Activated T-helper 2 cell treated with anti-CD3 and anti-CD28 coated beads, Interferon-gamma antibody, Interleukin-2, Interleukin-4, amounts not matched to agents 10 μg/mL and 5 μg/mL and 100 μg/mL, durations not matched to agents 14 hours and 24 hours and 36 hours (primary cell): ENCODE results near the gene NR6A1. TPM values are rescaled to one million over a fixed set of nuclear protein-coding genes. Genes with fewer than 3 reads are reported as not detected.

ENCODE experiments used
- DNase-seq: peaks from one replicate; pipeline ENCODE4 v3.0.0; 2021; ENCODE audit warnings: low spot score
- H3K27ac Mint-ChIP-seq: one replicate; pipeline ENCODE4 v1.8.0; 2021; ENCODE audit warnings: mixed read lengths
- H3K27me3 Mint-ChIP-seq: one replicate; pipeline ENCODE4 v1.8.0; 2021; ENCODE audit warnings: low read depth, mixed read lengths
- H3K36me3 Mint-ChIP-seq: one replicate; pipeline ENCODE4 v1.8.0; 2021; ENCODE audit warnings: low read depth, mixed read lengths
- H3K4me1 Mint-ChIP-seq: one replicate; pipeline ENCODE4 v1.8.0; 2021; ENCODE audit warnings: low read depth, mixed read lengths
- H3K4me3 Mint-ChIP-seq: one replicate; pipeline ENCODE4 v1.8.0; 2021; ENCODE audit warnings: low read depth, mild to moderate bottlenecking, moderate library complexity, mixed read lengths
- H3K9me3 Mint-ChIP-seq: one replicate; pipeline ENCODE4 v1.8.0; 2021; ENCODE audit warnings: mixed read lengths
- intact Hi-C: fragments of 100-400 bp; cut with micrococcal nuclease; formaldehyde crosslinking; loops from one replicate; pipeline ENCODE4 v1.15.1; 2023
- total RNA-seq: library from RNA; stranded (reverse); gene quantifications from 2 replicates; pipeline ENCODE4 v1.2.3, GENCODE V29; 2022

The NR6A1 gene
- total RNA-seq, 1 donor from 2014 or later = 1.5 TPM

DNA sequence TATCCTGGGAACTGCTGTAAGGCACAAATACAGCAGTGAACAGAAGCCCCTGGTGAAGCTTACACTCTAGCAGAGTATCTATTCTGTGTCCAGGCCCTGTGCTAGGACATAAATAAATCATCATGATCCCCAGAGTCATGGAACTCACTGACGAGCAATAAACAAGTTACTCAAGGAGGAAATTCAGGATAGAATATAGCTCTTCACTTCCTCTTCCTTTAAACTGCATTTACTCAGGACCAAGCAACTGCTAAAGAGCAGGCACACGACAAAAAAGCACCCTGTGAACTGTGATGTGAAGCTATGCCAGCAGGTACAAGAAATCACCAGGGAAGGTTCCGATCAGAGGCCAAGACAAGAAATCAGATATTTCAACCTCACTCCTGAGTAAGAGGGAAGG is 216.1 kb downstream of the NR6A1 start:
- Mint-ChIP-seq H3K27me3 (no peaks in the 10 kb centered on the region), H3K9me3 (no peaks in the 10 kb centered on the region), H3K27ac (no peak overlapping the region), H3K4me1 (no peaks in the 10 kb centered on the region), H3K36me3 (no peaks in the 10 kb centered on the region), H3K4me3 (no peak overlapping the region)
- no peak for DNase-seq
- intact Hi-C loops = loop anchor here (10.0 kb wide), 1 partner anchor 160 kb away; no protein-coding TSS in a partner anchor

- H3K4me3 Mint-ChIP-seq = no peak overlapping the region
- H3K36me3 Mint-ChIP-seq = no peaks in the 10 kb centered on the region
- no peaks in the 10 kb centered on the region for H3K4me1 Mint-ChIP-seq
- intact Hi-C loops = loop anchor here (10.0 kb wide), 1 partner anchor 161 kb away; no protein-coding TSS in a partner anchor
- DNase-seq = no peak
- H3K9me3 Mint-ChIP-seq = no peaks in the 10 kb centered on the region
- no peaks in the 10 kb centered on the region for H3K27me3 Mint-ChIP-seq
- no peak overlapping the region for H3K27ac Mint-ChIP-seq
Observed at GRCh38 chr9:124553738-124554137, 217.4 kb downstream of the NR6A1 start.

DNA sequence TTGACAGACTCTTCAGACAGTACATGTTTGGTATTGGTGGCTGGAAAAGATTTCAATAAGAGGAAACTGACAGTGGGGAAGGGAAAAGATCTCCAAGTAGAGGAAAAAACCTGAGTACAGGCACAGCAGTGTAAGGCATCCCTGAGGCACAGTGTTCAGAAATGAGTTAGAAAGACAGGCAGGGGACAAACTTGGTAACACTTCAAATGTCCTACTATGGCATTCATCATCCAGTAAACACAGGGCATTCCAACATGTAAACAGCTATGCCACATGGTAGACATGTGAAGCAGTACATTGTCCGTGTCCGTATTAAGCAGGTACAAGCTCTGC is 218.9 kb downstream of the NR6A1 start:
- Mint-ChIP-seq H3K27ac (no peak overlapping the region), H3K4me3 (no peak overlapping the region), H3K4me1 (no peaks in the 10 kb centered on the region), H3K27me3 (peaks cover 6% of the 10 kb centered on the region), H3K36me3 (no peaks in the 10 kb centered on the region), H3K9me3 (no peaks in the 10 kb centered on the region)
- intact Hi-C loops = loop anchor here (10.0 kb wide), 1 partner anchor 163 kb away; no protein-coding TSS in a partner anchor
- DNase-seq = no peak

DNA sequence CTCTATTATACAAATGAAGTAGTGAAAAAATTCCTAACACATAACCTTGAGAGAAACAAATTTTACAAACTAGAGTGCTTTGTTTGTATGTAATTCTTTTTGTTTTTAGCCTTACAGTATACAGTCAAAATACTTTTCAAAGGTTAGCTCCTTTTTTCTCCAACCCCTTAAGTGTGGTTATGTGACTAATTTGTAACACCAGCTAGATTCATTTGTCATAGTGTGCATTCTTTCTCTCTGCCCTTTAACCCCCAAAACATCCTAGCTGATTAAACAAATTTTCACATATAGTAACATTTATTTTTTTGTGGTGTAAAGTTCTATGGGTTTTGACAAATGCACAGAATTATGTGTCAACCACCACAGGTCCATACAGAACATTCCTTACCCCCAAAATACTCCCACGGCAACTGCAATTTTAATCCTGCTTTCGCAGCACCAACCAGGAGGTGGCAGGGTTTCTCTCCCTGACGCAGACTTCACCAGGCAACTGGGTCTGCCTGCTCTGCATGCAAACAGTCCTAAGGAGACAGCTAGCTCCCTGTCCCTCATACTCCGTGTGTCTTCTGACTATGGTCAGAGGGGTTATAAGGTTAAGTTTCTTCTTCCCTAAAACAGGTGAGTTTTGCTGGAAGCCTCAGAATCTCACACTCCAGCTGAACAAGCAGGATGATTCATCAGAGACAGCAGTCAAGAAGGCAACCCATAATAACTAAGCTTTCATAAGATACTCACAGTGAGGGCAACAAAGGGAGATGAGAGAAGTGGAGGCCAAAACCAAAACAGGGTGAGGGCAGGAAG is 219.4 kb downstream of the NR6A1 start:
- DNase-seq = no peak
- Mint-ChIP-seq H3K4me1 (no peaks in the 10 kb centered on the region), H3K9me3 (no peaks in the 10 kb centered on the region), H3K4me3 (no peak overlapping the region), H3K36me3 (no peaks in the 10 kb centered on the region), H3K27me3 (peaks cover 10% of the 10 kb centered on the region), H3K27ac (no peak overlapping the region)
- intact Hi-C loops = loop anchor here (10.0 kb wide), 1 partner anchor 163 kb away; no protein-coding TSS in a partner anchor

DNA sequence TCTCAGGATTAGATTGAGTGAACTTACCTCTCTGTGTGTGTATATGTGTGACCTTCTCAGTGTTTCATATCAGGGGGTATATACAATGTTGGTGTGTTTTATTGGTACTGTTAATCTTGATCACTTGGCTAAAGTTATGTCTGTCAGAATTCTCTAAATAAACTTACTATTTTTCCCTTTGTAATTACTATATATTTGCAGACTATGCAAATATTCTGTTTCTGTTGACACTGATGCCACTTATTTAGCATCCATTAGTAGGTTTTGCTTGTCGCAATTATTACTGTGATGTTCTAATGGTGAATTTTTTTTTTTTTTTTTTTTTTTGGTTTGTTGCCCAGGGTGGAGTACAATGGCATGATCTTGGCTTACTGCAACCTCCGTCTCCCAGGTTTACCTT is 221.0 kb downstream of the NR6A1 start:
- no peaks in the 10 kb centered on the region for H3K4me1 Mint-ChIP-seq
- no peaks in the 10 kb centered on the region for H3K9me3 Mint-ChIP-seq

GRCh38 chr9:124549016-124549415 is 222.1 kb downstream of the NR6A1 start:
- Mint-ChIP-seq H3K27me3 (peaks cover 26% of the 10 kb centered on the region), H3K36me3 (no peaks in the 10 kb centered on the region)

More for the DNA sequence above, 221.0 kb downstream of the NR6A1 start:
- H3K36me3 Mint-ChIP-seq = no peaks in the 10 kb centered on the region
- DNase-seq = no peak
- intact Hi-C loops = loop anchor here (10.0 kb wide), 1 partner anchor 165 kb away; no protein-coding TSS in a partner anchor
- no peak overlapping the region for H3K4me3 Mint-ChIP-seq
- H3K27me3 Mint-ChIP-seq = peaks cover 19% of the 10 kb centered on the region
- no peak overlapping the region for H3K27ac Mint-ChIP-seq

DNA sequence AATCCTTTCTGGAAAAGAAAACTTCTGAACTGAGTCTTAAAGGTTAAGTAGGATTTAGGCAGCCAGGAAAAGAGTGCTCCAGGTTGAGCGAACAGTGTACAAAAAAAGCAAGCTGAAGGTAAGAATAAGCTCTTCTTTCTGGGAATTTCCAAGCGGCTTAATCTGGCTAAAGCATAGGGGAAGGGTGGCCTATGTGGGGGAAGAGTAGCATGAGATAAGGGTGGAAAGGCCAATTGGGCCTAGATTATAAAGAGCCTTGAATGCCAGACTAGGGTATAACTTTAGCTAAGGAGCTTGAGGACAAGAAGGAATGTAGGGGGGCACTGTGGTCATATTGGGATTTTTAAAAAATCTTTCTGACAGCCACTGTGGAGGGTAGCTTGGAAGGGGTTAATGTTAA is 226.6 kb downstream of the NR6A1 start:
- DNase-seq = no peak
- no peaks in the 10 kb centered on the region for H3K9me3 Mint-ChIP-seq
- no peak overlapping the region for H3K4me3 Mint-ChIP-seq
- intact Hi-C loops = no loop called here
- H3K36me3 Mint-ChIP-seq = no peaks in the 10 kb centered on the region
- no peaks in the 10 kb centered on the region for H3K4me1 Mint-ChIP-seq
- no peak overlapping the region for H3K27ac Mint-ChIP-seq
- peaks cover 41% of the 10 kb centered on the region for H3K27me3 Mint-ChIP-seq

More at GRCh38 chr9:124549016-124549415, 222.1 kb downstream of the NR6A1 start:
- H3K4me1 Mint-ChIP-seq = no peaks in the 10 kb centered on the region
- no peak for DNase-seq
- no peak overlapping the region for H3K27ac Mint-ChIP-seq
- H3K4me3 Mint-ChIP-seq = no peak overlapping the region
- intact Hi-C loops = no loop called here
- no peaks in the 10 kb centered on the region for H3K9me3 Mint-ChIP-seq

- Mint-ChIP-seq H3K4me3 (no peak overlapping the region), H3K27me3 (peaks cover 33% of the 10 kb centered on the region), H3K4me1 (no peaks in the 10 kb centered on the region), H3K9me3 (no peaks in the 10 kb centered on the region), H3K27ac (no peak overlapping the region), H3K36me3 (no peaks in the 10 kb centered on the region)
- intact Hi-C loops = no loop called here
- no peak for DNase-seq
Observed at GRCh38 chr9:124541824-124542223, 229.3 kb downstream of the NR6A1 start.

DNA sequence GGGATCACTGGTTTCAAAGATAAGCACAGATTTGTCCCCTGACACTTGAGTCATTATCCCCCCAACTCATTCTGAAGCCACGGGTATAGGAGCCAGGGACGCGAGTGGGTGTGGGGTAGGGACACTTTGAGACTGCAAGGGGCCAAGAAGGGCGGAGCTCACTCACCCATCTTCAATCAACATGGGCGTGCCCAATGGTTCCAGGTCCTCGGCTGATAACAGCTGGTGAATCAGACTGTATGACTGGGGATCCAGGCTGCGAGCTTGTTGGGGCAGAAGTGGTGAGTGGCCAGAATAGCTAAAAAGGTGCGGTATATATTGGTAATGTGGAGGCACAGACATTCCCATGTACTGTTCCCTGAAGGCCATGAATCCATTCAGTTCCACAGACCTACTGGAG is 233.2 kb downstream of the NR6A1 start:
- intact Hi-C loops = loop anchor here (2.0 kb wide), 1 partner anchor 119 kb away; no protein-coding TSS in a partner anchor
- no peak for DNase-seq
- Mint-ChIP-seq H3K9me3 (no peaks in the 10 kb centered on the region), H3K36me3 (no peaks in the 10 kb centered on the region), H3K27me3 (peaks cover 8% of the 10 kb centered on the region), H3K27ac (no peak overlapping the region), H3K4me1 (no peaks in the 10 kb centered on the region), H3K4me3 (no peak overlapping the region)

DNA sequence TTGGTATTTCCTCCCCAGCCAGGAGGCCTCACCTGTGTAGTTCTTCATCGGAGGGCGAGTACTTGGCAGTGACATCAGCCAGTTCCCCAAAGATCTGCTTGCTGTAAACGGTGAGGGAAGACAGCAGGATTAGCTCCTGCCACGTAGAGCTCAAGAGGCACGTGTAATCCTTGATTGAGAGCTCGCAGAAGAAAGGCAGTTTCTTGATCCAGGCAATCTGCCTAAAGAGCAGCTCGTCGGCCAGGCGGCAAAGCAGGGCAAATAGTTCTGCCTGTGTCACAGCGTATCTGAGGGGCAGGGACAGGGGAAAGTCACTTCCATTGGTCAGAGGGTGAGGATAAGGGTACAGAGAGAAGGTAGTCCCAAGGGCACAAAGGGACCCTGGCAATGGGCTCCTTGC is 235.3 kb downstream of the NR6A1 start:
- Mint-ChIP-seq H3K36me3 (no peaks in the 10 kb centered on the region), H3K27ac (no peak overlapping the region), H3K27me3 (no peaks in the 10 kb centered on the region), H3K4me1 (no peaks in the 10 kb centered on the region), H3K9me3 (no peaks in the 10 kb centered on the region), H3K4me3 (no peak overlapping the region)
- intact Hi-C loops = loop anchor here (2.0 kb wide), 1 partner anchor 117 kb away; no protein-coding TSS in a partner anchor
- no peak for DNase-seq

DNA sequence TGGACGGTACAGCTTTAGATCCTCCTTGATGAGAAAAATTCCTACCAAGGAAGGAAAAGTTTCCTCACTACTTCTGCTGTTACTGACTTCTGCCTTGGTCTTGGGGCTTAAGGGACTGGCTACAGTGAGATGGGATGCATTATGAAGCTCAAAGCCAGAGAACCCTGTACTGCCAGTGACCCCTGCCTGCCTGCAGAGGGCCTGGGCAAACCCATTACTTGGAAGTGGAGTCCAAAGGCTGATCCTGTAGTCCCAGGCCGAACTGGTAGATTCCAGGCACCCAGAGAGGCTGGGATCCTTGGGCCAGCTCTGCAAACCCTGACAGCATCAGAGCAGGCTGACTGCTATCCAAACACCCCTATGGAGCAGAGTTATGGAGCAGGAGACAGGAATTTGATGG is 238.2 kb downstream of the NR6A1 start:
- Mint-ChIP-seq H3K36me3 (no peaks in the 10 kb centered on the region), H3K4me1 (no peaks in the 10 kb centered on the region), H3K4me3 (no peak overlapping the region), H3K27ac (no peak overlapping the region), H3K9me3 (no peaks in the 10 kb centered on the region), H3K27me3 (peaks cover 3% of the 10 kb centered on the region)
- intact Hi-C loops = no loop called here
- no peak for DNase-seq

DNA sequence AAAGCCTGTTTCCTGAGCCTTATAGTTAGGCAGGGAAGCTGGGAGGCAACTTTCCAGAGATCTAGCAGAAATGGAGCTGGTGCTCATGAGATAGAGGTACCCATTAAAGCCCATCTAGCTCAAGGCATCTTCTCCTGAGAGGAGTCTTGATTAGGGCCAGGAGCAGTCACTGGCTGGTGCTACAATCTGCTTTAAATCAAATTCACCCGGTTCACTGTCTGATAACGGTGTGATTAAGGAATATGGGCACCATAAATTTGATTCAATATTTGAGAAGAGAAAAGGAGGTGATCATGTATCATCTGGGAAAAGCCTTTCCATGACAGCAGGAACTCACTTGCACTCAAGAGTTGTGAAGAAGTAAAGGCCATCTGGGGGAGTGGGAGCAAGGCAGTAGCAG is 240.0 kb downstream of the NR6A1 start:
- H3K4me1 Mint-ChIP-seq = no peaks in the 10 kb centered on the region

GRCh38 chr9:124530246-124530645 is 240.9 kb downstream of the NR6A1 start:
- H3K36me3 Mint-ChIP-seq = no peaks in the 10 kb centered on the region
- intact Hi-C loops = no loop called here

More for the DNA sequence above, 240.0 kb downstream of the NR6A1 start:
- intact Hi-C loops = no loop called here
- Mint-ChIP-seq H3K4me3 (no peak overlapping the region), H3K9me3 (no peaks in the 10 kb centered on the region), H3K36me3 (no peaks in the 10 kb centered on the region), H3K27me3 (peaks cover 3% of the 10 kb centered on the region), H3K27ac (no peak overlapping the region)
- DNase-seq = no peak

More at GRCh38 chr9:124530246-124530645, 240.9 kb downstream of the NR6A1 start:
- Mint-ChIP-seq H3K4me3 (no peak overlapping the region), H3K4me1 (no peaks in the 10 kb centered on the region), H3K9me3 (no peaks in the 10 kb centered on the region), H3K27ac (no peak overlapping the region), H3K27me3 (peaks cover 3% of the 10 kb centered on the region)
- DNase-seq = no peak
